GM19468 (cell line): Measurements from ENCODE around the gene DNHD1.

Experiments
- ATAC-seq: cut with Tn5 transposase; IDR thresholded peaks from one replicate; pipeline ENCODE4 v1.9.1; 2021; ENCODE audit warnings: mild to moderate bottlenecking, moderate library complexity, moderate number of reproducible peaks; ENCODE audit not compliant: unreplicated experiment; ENCODE audit errors: extremely low read depth

Gene DNHD1

DNA sequence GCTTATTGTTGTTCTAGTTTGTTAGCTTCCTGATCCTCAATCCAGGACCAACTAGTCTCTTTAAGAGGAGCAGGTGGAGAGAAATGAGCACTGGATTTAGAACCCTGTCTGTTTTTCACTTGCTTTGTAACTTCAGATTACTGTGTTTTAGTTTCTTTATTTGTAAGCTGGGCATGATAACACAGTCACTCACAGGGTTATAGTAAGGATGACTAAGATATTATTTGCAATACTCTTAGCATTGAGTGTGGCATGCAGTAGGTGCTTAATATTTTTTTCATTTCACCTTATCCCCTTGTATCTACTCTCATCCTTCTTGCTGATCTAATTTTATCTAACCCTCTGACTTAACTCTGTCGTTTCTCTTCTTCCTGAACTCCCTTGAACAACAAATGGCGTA is 33.8 kb downstream of the DNHD1 start:
- no peak for ATAC-seq

GRCh38 chr11:6531267-6531752 is 34.2 kb downstream of the DNHD1 start:
- no peak for ATAC-seq

- ATAC-seq: no peak
Measured at GRCh38 chr11:6538456-6538855, 41.4 kb downstream of the DNHD1 start.

DNA sequence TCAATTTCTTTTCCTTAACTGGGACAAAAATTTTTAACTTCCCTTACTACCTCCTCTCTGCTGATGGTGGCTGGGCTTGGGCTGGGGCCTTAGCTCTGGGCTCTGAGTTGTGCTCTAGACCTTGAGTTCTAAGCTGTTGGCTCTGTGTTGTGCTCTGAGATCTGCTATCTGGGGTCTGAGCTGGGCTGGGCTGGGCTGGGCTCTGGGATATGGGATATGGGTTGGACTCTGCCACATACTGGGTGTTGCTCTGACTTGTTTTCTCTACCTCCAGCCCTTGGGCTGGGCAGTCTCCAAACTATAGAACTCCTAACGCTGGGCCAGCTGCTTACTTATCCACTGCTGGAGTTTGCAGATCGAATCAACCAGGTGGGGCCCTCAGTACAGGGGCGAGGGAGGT is 41.9 kb downstream of the DNHD1 start:
- no peak for ATAC-seq

- ATAC-seq: no peak
Measured at GRCh38 chr11:6539748-6540268, 42.7 kb downstream of the DNHD1 start.

GRCh38 chr11:6541356-6541755 is 44.3 kb downstream of the DNHD1 start:
- ATAC-seq: no peak

DNA sequence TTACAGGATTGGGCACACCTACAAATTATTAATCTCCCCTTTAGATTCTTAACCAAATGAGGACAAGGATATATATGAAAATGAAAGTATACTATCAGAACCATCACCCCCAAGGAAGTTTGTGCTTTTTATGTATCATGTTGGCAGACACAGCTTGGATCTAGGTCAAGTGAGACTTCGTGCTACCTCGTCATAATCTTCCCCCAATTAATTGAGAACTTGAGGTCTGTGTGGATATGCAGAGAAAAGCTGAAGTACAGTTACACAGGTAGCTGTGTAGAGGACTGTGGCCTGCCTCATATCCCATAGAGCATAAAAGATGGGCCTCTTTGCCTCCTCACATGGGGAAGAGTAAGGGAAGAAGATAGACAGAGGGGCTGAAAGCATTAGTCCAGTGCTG is 45.6 kb downstream of the DNHD1 start:
- no peak for ATAC-seq

GRCh38 chr11:6544921-6545850 is 48.1 kb downstream of the DNHD1 start:
- no peak for ATAC-seq

DNA sequence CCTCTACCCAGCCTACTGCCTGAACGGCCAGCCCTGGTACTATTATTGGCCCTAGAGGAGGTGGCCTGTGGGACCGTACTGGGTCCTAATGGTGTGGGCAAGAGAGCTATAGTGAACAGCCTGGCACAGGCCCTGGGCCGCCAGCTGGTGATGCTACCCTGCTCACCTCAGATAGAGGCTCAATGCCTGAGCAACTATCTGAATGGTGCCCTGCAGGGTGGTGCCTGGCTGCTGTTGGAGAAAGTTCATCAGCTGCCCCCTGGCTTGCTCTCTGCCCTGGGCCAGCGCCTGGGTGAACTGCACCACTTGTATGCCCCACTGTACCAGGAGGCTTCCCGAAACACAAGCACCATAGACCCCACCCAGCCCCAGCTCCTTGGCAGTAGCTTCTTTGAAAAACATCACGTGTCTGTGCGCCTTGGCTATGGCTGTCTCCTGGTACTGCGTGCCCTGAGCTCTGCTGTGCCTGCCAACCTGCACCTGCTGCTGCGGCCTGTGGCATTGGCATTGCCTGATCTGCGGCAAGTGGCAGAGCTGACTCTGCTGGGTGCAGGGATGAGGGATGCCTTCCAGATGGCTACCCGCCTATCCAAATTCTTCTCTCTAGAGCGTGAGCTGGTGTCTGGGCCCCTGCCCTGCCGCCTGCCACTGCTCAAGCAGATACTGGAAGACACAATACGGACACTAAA is 49.0 kb downstream of the DNHD1 start:
- ATAC-seq: no peak

DNA sequence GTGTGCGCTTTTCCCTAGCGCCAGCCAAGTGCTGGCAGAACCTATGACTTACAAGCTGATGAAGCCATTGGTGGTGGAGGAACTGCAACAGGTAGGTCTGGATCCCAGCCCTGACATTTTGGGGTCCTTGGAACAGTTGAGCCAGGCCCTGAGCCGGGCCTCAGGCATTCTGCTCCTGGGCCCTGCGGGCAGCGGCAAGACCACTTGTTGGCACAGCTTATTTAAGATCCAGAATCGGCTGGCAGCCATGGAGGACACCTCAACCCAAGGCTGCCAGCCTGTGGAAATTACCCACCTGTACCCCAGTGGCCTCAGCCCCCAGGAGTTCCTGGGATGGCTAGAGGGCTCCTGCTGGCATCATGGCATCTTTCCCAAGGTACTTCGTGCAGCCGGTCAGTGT is 49.7 kb downstream of the DNHD1 start:
- ATAC-seq: no peak

GRCh38 chr11:6547177-6547576 is 50.1 kb downstream of the DNHD1 start:
- no peak for ATAC-seq

GRCh38 chr11:6548121-6548520 is 51.0 kb downstream of the DNHD1 start:
- ATAC-seq: no peak

GRCh38 chr11:6548641-6549040 is 51.6 kb downstream of the DNHD1 start:
- ATAC-seq: no peak

DNA sequence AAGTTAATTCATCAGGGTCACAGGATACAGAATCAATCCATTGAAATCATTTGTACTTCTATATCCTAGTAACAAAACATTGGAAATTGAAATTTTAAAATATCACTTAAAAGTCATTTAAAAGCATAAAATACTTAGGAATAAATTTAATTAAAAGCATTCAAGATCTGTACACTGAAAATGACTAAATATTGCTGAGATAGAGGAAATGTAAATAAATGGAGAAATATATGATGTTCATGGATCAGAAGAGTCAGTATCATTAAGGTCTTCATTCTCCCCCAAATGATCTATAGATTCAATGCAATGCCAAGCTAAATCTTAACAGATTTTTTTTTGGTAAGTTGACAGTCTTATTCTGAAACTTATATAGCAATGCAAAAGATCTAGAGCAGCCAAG is 56.6 kb downstream of the DNHD1 start:
- no peak for ATAC-seq

DNA sequence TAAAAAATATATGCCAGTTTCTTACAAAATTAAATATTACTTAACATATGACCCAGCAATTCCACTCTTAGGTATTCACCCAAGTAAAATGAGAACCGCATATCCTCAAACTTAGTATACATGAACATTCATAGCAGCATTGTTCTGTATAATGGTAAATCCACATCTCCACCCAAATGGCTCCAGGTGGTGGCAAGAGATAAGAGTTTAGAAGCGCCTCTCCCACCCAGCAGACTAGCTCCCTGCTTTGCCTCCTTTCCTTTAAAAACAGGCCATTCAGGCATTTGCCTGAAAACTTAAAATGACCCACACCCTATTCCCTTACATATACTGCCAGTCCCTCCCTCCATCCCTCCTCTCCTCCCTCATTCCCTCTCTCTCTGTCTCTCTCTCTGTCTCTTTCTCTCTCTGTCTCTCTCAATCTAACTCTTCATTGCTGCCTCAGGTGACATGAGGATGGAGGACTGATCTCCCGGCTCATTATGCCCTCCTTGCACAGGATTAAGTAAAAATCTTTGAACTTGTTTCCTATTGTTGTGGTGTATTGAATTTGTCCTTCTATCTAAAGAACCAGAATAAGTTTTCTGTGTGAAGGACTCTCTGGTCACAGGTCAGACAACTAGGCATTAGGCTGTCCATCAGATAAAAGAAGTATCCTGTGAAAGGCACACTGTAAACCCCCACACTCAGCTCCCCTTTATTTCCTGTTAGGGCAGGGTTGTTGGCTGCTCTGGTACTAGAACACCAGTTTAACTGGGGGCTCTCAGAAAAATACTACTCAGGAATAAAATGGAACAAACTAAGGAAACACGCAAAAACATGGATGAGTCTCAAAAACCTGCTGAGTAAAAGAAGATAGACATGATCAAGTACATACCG is 58.0 kb downstream of the DNHD1 start:
- ATAC-seq: no peak

GRCh38 chr11:6556139-6556949 is 59.3 kb downstream of the DNHD1 start:
- no peak for ATAC-seq

DNA sequence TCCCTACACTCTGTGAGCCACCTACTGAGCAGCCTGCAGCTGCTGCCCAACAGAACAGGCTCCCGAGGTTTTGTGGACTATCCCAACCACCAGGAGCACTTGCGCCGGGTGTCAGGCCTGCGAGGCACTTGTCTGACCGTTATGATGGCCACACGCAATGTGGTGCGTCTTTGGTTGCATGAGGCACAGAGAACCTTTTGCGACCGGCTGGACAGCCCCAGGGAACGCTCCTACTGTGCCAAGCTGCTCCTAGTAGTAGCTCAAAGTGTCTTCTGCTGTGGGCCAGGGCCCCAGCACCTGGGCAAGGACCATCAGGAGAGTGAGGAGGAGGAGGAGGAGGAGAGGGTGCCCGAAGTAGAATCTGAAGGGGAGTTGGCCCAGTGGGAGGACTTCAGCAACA is 60.0 kb downstream of the DNHD1 start:
- no peak for ATAC-seq

DNA sequence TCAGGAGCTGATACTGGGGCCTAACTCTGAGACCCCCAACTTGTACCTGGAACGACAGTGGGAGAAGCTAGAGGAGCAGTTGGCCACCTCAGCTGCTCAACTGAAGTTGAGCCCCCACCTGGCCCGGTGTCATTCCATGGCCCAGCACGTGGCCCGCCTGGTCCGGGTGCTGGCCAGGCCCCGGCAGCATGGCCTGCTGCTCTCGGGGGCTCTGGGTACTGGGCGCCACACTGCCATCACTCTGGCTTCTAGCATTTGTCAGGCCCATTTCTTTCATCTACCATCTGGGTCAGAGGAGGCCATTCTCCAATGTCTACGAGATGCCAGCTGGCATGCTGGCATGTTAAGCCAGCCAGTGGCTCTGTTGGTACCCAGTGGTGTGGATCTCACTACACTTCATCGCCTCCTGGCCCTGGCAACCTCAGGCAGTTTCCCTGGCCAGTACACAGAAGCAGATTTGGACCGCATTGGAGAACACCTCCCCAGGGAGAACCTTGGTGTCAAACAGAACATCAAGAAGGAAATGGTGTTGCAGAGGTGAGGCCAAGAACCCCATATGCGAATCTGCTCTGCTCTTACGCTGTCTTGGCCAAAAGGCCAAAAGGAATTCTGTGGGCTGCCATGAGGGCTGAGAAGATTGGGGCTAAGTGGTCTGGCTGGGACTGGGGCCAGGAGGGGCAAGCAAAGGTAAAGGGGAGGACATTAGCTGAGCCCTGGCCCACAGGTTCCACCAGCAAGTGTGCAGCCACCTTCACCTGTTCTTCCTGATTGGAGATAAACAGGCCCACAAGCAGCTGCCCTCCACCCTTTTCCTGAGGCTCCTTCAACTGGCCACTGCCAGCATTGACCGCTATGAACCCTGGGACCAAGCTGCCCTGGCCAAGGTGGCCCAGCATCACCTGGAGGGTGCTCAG is 60.9 kb downstream of the DNHD1 start:
- no peak for ATAC-seq
